Subcutaneous abdominal adipose tissue (tissue), 5 donors: ENCODE results near the gene ACTR6.
"Not testable (repeated sequence)": the region's sequence is repeated elsewhere in the genome, so short reads cannot be mapped to it uniquely, and the experiment has no call there.

ENCODE experiments used
- H3K27ac ChIP-seq: one replicate; pipeline ENCODE4 v1.7.0; 2013; ENCODE audit warnings: low read depth, mild to moderate bottlenecking, inconsistent platforms, low read length, moderate library complexity
- H3K27me3 ChIP-seq, 5 donors: one replicate each; pipeline ENCODE4 v1.7.0; 2013; ENCODE audit warnings: low read length in 5 of 5, inconsistent platforms in 1 of 5; ENCODE audit not compliant: control insufficient read depth in 5 of 5, insufficient read depth in 4 of 5
- H3K36me3 ChIP-seq, 5 donors: one replicate each; pipeline ENCODE4 v1.7.0; 2013; ENCODE audit warnings: low read length in 5 of 5; ENCODE audit not compliant: control insufficient read depth in 5 of 5, insufficient read depth in 5 of 5
- H3K4me1 ChIP-seq, 5 donors: one replicate each; pipeline ENCODE4 v1.7.0; 2013; ENCODE audit warnings: low read length in 5 of 5, mild to moderate bottlenecking in 3 of 5, moderate library complexity in 1 of 5; ENCODE audit not compliant: control insufficient read depth in 5 of 5, insufficient read depth in 5 of 5
- H3K4me3 ChIP-seq, 5 donors: one replicate each; pipeline ENCODE4 v1.7.0; 2013; ENCODE audit warnings: low read length in 5 of 5, low read depth in 1 of 5
- H3K9ac ChIP-seq, 5 donors: one replicate each; pipeline ENCODE4 v1.7.0; 2013; ENCODE audit warnings: low read length in 5 of 5, mild to moderate bottlenecking in 4 of 5, moderate library complexity in 3 of 5
- H3K9me3 ChIP-seq, 5 donors: one replicate each; pipeline ENCODE4 v1.7.0; 2013; ENCODE audit warnings: low read length in 5 of 5; ENCODE audit not compliant: control insufficient read depth in 5 of 5
- donor health status: healthy.
- donor health status: healthy.
- donor health status: healthy.
- donor health status: healthy.
- donor health status: healthy.

The ACTR6 gene

DNA sequence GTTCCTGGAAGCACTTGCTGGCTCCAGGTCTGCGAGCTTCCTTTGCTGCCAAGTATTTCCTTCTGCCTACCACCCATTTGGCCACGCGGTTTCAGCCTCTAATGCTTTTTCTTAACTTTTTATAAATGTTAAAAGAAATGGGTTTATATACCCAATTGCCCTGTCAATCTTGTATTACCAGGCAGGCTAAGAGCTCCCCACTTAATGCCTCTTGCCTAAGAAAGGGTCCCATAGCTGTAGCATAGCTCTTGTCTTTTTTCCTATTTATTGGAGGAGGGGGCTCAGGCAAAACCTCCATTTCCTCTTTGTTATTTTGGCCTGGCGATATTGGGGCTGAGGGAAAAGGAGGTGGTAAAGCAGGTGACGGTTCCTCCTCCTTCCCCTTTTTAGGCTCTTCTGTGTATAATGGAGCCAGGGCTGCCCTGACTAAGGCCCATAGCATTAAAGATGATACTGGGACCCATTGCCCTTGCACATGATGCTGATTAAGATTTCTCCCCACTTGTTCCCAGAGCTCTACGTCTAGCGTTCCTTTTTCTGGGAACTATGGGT lies 36.4 kb upstream of the ACTR6 start:
- peak overlapping the region; percentile 32 to 57 (median 46) for H3K4me3 ChIP-seq
- H3K9ac ChIP-seq: peak overlapping the region in 3 of 5 donors; percentile 1 to 52 (median 6)

DNA sequence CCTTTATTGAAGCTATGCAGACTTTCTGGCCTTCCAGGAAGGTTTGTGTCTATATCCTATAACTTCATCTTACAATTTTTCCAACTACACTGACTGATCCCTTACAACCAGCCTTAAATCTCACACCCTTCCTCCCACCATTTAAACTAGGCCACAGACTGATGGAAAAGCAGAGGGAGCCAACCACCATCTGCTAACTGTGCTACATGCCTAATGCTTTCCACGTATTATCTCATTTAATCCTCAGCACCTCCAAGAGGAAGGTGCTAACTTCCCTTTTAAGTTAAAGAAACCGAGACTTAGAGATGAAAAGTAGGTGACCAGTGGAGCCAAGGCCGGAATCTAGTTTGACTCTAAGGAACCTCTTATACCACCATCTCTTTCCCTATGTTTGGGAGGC lies 35.3 kb upstream of the ACTR6 start:
- Histone ChIP-seq H3K9ac (no peak overlapping the region), H3K27me3 (no peaks in the 10 kb centered on the region), H3K4me1 (peaks cover 0 to 13% (median 10%) of the 10 kb centered on the region in 5 donors), H3K27ac (no peak overlapping the region), H3K4me3 (no peak overlapping the region), H3K9me3 (no peaks in the 10 kb centered on the region), H3K36me3 (no peaks in the 10 kb centered on the region)

More for the DNA sequence above, 36.4 kb upstream of the ACTR6 start:
- Histone ChIP-seq H3K27me3 (no peaks in the 10 kb centered on the region), H3K9me3 (no peaks in the 10 kb centered on the region), H3K27ac (no peak overlapping the region), H3K4me1 (peaks cover 0 to 13% (median 10%) of the 10 kb centered on the region in 5 donors), H3K36me3 (no peaks in the 10 kb centered on the region)

DNA sequence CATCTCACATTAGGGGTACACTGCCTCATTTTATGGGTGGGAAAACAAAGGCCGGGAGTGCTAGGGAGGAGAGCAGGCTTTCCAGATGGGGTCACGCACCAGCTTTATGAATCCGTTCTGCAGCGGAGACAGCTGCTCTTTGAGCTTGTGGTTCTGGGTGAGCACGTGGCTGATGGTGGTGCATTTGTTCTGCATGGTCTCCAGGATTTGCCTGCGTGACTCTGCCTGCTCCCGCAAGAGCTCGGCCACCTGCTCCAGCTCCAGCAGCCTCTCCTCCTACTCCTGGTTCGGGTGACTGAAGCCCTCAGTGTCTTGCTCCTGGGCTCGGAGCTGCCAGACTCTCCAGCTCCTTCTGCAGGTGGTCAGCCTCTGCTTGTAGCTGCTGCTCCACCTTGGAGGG lies 34.4 kb upstream of the ACTR6 start:
- peaks cover 0 to 13% (median 10%) of the 10 kb centered on the region in 5 donors for H3K4me1 ChIP-seq

DNA sequence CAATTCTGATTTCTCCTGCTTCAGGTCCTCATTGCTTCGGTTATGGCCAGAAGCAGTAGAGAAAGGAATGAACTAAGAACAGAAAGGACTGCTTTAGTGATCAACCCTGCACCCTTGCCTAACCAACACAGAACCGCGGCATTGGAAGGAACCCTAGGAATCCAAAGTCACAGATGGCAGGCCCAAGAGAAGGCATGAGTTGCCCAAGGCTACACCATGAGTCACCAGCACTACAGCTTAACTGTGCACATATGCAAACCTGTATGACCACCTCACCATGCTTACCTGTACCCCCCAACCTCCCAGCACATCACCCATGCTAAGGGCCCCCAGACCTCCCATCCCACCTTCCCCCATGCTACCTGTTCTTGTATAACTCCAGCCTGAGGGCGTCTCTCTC lies 32.1 kb upstream of the ACTR6 start:
- H3K4me1 ChIP-seq: peaks cover 0 to 11% (median 9%) of the 10 kb centered on the region in 5 donors
- H3K27me3 ChIP-seq: no peaks in the 10 kb centered on the region
- no peaks in the 10 kb centered on the region for H3K36me3 ChIP-seq

More for the DNA sequence above, 34.4 kb upstream of the ACTR6 start:
- no peak overlapping the region for H3K27ac ChIP-seq
- no peaks in the 10 kb centered on the region for H3K9me3 ChIP-seq
- H3K27me3 ChIP-seq: no peaks in the 10 kb centered on the region
- H3K36me3 ChIP-seq: no peaks in the 10 kb centered on the region
- no peak overlapping the region for H3K9ac ChIP-seq
- H3K4me3 ChIP-seq: no peak overlapping the region

DNA sequence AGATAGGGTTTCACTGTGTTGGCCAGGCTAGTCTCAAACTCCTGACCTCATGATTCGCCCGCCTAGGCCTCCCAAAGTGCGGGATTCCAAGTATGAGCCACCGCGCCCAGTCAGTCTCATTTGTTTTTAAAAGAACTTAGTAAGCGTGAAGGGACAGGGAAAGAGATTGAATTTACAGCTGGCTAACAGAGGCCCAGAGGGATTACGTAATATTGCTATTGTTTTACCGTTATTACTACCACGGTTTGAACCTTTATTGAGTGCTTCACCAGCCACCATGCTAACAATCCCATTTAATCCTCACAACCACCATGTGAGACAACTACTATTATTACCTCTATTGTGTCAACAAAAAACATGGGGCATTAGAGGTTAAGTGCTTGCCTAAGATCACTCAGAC lies 31.3 kb upstream of the ACTR6 start:
- Histone ChIP-seq H3K4me1 (peaks cover 0 to 4% (median 2%) of the 10 kb centered on the region in 5 donors), H3K27ac (no peak overlapping the region), H3K4me3 (no peak overlapping the region), H3K27me3 (no peaks in the 10 kb centered on the region), H3K36me3 (no peaks in the 10 kb centered on the region), H3K9ac (no peak overlapping the region), H3K9me3 (peaks cover 0 to 7% (median 0%) of the 10 kb centered on the region in 5 donors)

More for the DNA sequence above, 32.1 kb upstream of the ACTR6 start:
- Histone ChIP-seq H3K9me3 (peaks cover 0 to 7% (median 0%) of the 10 kb centered on the region in 5 donors), H3K27ac (no peak overlapping the region), H3K4me3 (no peak overlapping the region), H3K9ac (no peak overlapping the region)

DNA sequence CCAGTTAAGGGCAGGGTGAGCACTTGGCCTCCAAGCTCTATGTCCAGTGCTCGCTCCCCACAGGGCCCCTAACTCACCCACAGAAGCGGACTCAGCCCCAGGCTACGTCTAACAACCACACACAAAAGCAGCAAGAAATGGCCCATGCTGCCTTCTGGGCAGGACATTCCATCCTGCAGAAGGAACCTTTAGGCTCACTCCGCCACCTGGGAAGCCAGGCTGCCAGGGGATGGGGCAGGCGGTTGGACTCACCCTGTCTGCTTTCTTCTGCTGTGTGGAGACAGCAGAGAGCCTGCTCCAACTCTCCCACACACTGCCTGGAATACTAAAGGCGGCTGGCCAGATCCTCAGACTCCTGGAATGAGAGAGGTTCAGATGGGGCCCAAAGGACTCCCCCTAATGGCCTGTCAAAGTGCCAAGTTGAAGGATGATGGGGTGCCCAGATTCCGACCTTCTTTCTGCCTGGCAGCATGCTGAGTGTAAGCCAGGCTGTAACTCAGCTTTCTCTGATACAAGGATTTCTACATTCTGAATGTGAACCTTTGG lies 30.2 kb upstream of the ACTR6 start:
- H3K4me1 ChIP-seq: no peaks in the 10 kb centered on the region
- H3K27ac ChIP-seq: no peak overlapping the region

DNA sequence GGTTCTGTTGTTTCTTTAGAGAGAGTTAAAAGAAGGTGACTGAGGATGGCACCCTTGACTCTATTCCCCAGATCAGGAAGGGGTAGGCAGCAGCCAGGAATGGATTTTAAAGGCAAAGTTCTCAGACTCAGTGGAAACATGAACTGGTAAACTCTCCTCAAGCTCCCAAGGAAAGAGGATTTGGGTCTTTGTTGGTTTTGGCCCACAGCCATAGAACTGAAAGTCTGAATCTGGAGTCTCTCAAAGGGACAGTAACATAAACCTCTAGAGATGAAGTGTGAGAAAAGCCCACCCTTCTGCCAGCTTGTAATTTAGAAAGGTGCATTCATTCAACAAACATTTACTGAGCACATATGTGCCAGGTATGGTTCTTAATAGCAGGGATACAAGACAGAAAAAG lies 29.4 kb upstream of the ACTR6 start:
- Histone ChIP-seq H3K9ac (no peak overlapping the region), H3K9me3 (peaks cover 0 to 7% (median 0%) of the 10 kb centered on the region in 5 donors), H3K27ac (no peak overlapping the region), H3K4me3 (no peak overlapping the region), H3K4me1 (no peaks in the 10 kb centered on the region), H3K36me3 (no peaks in the 10 kb centered on the region), H3K27me3 (no peaks in the 10 kb centered on the region)

More for the DNA sequence above, 30.2 kb upstream of the ACTR6 start:
- no peak overlapping the region for H3K9ac ChIP-seq
- H3K27me3 ChIP-seq: no peaks in the 10 kb centered on the region
- H3K9me3 ChIP-seq: peaks cover 0 to 7% (median 0%) of the 10 kb centered on the region in 5 donors
- no peak overlapping the region for H3K4me3 ChIP-seq
- no peaks in the 10 kb centered on the region for H3K36me3 ChIP-seq

DNA sequence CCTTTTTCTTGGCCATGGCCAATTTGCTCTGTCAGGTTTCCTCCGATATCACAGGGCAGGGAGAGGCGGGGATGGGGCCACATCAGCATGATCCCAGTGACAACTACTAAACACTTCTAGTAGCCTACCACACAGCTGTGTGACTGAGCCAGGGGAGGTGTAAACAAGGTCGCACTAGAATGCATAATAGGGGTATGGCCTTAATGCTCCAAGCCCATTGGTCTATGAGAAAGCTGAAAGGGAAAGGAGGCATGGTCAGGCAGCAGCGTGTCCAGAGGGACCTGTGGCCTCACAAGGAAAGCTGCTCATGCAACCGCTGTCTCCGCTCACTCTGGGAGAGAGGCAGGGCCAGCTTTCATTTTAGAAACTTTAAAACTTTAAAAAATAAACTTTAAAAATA lies 27.5 kb upstream of the ACTR6 start:
- H3K9ac ChIP-seq: no peak overlapping the region
- peaks cover 0 to 7% (median 0%) of the 10 kb centered on the region in 5 donors for H3K9me3 ChIP-seq
- H3K27ac ChIP-seq: no peak overlapping the region
- H3K4me1 ChIP-seq: no peaks in the 10 kb centered on the region
- no peaks in the 10 kb centered on the region for H3K27me3 ChIP-seq
- no peaks in the 10 kb centered on the region for H3K36me3 ChIP-seq
- H3K4me3 ChIP-seq: no peak overlapping the region

DNA sequence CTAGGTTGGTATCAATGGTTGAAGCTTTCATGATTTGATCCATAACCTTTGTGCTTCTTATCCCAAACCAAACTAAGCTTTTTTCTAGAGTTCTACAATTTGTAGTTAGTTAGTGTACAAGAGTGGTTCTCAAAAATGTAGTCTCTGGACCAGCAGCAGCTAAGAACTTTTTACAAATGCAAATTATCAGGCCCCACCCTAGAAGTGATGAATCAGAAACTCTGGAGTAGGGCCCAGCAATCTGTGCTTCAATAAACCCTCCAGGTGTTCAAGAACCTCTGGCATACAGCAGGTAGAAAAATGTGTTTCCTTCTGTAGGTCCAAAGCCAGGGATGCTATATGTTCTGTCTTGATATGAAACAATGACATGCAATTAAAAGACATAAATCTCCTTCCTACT lies 26.1 kb upstream of the ACTR6 start:
- H3K4me1 ChIP-seq: no peaks in the 10 kb centered on the region
- peaks cover 0 to 7% (median 0%) of the 10 kb centered on the region in 5 donors for H3K9me3 ChIP-seq
- H3K27ac ChIP-seq: no peak overlapping the region
- no peaks in the 10 kb centered on the region for H3K27me3 ChIP-seq
- no peak overlapping the region for H3K4me3 ChIP-seq
- no peak overlapping the region for H3K9ac ChIP-seq
- no peaks in the 10 kb centered on the region for H3K36me3 ChIP-seq

DNA sequence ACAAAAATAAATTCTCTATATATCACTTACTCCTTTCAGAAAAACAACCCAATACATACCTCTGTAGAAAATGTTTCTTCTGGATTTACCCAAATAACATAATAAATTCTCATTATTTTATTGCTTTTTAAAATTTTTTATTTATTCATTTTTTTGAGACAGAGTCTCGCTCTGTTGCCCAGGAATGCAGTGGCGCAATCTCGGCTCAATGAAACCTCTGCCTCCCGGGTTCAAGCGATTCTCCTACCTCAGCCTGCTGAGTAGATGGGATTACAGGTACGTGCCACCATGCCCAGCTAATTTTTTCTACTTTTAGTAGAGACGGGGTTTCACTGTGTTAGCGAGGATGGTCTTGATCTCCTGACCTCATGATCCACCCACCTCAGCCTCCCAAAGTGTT lies 24.1 kb upstream of the ACTR6 start:
- not testable (repeated sequence) for H3K9ac ChIP-seq, H3K9me3 ChIP-seq, H3K27ac ChIP-seq, H3K36me3 ChIP-seq, H3K4me1 ChIP-seq, H3K27me3 ChIP-seq, H3K4me3 ChIP-seq
